NCI-H1694 treated with DMSO at 0.1 percent for 48 hours (cell line): Measurements from ENCODE around the gene TLE3.

ENCODE experiments used
- DNase-seq: peaks from one replicate; lab custom pipeline; 2025; lab: John Stamatoyannopoulos, UW

Gene TLE3

GRCh38 chr15:70002897-70003296, 94.8 kb downstream of the TLE3 start:
- DNase-seq, result no peak

- no peak for DNase-seq
These were observed 95.9 kb downstream of the TLE3 start for GRCh38 chr15:70001859-70002258.

- no peak for DNase-seq
These were observed 98.2 kb downstream of the TLE3 start for GRCh38 chr15:69999392-70000085.

- DNase-seq, result no peak
These were observed 99.0 kb downstream of the TLE3 start for GRCh38 chr15:69998541-69999391.

GRCh38 chr15:69997813-69998212, 99.9 kb downstream of the TLE3 start:
- DNase-seq, result no peak
